Embryonic facial prominence (tissue), 1 donor: ENCODE data around the gene OSGIN1.

Experiments used
- DNase-seq: peaks from one replicate; pipeline ENCODE4 v3.0.0-alpha.2; 2016; ENCODE audit errors: extremely low spot score

The OSGIN1 gene

DNA sequence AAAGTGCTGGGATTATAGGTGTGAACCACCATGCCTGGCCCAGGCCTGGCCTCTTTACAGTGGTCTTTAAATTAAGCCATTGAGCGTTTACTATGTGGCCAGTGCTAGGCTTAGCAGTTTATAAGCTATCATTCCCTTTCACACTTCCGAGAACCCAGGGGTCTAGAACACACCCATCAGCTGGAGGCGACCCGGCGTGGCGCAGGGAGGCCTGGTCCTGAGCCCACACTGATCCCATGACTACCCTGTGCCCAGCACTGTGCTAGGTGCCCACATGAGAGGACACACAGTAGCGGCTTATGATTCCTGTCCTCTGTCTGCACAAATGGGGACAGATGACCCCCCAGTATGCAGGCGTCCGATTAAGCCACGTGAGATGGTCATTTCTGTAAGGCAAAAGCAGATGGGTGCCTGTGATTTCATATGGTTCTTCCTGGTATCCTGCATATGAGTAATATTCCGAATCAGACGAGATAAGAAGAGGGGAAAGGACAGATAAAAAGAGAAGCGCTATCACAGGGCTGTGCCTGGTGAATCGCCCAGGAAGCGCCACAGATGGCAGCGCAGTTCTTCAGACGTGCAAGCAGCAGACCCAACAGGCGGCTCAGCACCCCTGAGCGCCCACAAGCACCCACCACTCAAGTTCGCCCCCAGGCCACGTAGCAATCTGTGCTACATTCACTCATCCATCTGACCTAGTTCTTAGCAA is 5.3 kb downstream of the OSGIN1 start:
- no peak for DNase-seq

DNA sequence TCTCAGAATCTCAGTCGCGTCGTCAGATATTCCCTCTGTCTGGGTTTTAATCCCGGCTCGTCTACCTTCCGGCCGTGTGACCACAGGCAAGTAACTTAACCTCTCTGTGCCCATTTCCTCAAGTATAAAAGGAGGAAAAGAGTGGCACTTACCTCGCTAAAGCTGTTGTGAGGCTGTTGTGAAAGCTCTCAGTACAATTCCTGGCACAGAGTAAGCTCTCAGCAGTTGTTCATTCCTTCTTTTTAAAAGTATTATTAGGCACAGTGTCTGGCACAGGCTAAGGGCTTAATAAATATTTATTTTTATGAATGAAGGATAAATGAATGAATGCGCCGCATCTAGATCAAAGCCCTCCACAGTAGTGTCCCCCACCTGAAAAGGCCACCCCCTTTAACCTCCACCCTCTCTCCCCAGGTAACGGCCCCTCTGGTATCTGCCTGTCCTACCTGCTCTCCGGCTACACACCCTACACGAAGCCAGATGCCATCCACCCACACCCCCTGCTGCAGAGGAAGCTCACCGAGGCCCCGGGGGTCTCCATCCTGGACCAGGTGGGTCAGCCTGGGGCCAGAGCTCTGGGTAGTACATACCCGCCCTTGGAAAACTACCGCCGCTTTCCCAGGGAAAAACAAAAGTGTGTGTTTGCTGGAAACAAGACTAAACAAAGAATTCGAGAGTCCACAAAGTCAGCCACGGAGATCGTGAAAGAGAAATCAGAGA is 6.0 kb downstream of the OSGIN1 start:
- no peak for DNase-seq

DNA sequence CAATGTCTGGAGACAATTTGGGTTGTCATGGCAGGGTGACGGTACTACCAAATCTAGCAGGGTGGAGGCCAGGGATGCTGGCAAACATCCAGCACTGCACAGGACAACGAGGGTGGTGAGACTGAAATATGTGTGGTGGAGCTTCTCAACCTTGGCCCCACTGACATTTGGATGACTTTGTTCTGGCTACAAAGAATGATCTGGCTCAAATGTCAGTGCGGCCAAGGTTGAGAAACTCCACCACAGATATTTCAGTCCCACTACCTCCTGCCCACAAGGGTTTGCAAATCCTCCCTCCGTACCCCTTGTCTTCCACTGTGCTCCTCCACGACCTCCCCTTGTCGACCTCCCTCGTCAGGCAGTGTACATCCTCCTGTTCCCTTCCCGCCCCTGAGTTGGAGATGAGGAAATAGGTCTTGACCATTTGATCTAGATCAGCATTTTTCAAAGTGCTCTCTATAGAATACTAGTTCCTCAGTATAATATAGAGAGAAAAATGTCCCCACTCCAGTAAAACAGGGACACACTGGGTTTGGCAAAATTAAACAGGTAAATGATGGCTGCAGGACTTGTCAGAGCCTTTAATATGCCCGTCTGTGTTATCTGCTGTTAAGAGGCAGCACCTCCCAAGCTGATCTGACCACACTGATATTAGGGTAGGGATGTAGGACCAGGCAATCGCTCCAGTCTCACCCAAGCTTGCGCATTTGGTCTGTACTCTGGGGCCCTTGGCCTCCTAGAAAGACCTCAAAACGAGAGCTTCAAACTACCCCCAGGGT is 6.8 kb downstream of the OSGIN1 start:
- no peak for DNase-seq

DNA sequence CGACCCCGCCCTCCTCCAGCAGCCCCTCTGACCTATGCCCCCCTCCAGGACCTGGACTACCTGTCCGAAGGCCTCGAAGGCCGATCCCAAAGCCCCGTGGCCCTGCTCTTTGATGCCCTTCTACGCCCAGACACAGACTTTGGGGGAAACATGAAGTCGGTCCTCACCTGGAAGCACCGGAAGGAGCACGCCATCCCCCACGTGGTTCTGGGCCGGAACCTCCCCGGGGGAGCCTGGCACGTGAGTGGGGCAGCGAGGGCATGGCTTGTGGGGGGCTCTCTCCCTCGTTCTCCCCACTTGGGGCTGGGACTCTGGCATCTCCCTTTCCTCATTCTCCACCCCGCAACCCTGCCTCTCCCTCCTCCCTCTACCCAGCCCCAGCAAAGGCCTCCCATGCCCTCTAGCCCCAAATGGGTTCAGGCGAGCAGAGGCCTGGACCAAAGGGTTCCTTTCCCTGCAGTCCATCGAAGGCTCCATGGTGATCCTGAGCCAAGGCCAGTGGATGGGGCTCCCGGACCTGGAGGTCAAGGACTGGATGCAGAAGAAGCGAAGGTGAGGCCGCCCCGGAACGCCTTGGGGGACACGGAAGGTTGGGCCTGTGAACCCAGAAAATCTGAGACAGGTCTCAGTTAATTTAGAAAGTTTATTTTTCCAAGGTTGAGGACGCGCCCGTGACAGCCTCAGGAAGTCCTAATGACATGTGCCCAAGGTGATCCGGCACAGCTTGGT is 7.6 kb downstream of the OSGIN1 start:
- DNase-seq: no peak

DNA sequence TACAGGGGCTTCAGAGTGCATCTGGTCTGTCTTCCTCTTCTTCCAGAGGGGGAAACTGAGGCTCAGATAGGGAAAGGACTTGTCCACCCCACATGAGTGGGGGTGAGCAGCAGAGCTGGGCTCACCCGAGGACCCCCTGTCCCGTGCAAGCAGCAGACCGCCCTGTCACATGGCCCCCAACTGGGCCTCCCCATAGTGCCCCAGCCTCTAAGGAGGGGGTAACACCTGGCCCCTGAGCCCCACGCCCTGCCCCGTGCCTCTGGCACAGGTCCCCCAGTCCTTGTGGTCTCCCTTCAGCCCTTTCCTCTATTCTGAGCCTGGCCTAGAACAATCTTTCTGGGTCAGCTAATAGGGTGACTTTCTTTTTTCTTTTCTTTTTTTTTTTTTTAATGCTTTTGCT is 8.6 kb downstream of the OSGIN1 start:
- no peak for DNase-seq

DNA sequence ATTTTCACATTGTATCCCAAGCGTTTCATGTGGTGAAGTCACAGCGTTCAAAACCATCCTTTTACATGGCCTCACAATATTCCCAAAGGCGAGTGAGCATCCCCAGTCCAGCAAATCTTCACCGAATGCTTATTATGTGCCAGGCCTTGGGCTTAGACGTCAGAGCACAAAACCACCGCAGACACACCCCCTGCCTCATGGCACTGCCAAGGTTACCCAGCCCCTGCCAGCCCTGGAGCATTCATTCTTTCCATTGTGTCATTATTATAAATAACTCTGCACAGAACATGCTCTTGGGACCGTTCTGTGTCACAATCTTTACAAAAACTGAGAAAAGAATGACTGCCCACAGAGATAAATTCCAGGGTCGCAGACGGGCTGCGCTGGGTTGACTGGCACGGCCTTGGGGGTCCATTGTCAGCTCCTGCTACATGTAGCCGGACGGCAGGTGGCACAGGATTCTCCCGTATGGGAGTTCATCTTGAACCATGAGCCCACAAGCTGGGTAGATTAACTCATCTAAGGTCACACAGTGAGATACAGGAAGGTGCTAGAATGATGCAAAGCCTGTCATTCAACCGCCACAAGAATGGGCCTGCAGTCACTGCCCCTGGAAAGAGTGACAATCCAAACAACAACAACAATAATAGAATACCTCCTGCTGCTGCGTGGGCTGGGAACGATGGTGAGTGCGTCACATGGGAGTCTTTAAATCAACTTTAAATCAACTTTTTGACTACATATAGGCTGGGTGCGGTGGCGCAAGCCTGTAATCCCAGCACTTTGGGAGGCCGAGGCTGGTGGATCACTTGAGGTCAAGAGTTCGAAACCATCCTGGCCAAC is 10.5 kb downstream of the OSGIN1 start:
- no peak for DNase-seq

DNA sequence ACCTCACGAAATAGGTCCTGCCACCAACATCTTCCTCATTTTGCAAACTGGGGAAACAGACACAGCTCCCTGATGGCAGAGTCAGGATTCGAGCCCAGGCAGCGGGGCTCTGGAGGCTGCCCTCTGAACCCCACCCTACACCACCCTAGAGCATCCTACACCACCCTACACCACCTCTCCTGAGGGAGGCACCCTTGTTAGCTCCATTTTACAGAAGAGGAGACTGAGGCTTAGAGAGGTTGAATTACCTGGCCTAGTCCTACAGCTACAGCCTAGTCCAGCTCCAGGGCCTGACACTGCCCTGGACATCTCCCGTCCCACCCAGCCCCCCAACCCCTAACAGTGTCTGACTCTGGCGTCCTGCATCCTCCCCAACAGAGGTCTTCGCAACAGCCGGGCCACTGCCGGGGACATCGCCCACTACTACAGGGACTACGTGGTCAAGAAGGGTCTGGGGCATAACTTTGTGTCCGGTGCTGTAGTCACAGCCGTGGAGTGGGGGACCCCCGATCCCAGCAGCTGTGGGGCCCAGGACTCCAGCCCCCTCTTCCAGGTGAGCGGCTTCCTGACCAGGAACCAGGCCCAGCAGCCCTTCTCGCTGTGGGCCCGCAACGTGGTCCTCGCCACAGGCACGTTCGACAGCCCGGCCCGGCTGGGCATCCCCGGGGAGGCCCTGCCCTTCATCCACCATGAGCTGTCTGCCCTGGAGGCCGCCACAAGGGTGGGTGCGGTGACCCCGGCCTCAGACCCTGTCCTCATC is 11.8 kb downstream of the OSGIN1 start:
- no peak for DNase-seq

DNA sequence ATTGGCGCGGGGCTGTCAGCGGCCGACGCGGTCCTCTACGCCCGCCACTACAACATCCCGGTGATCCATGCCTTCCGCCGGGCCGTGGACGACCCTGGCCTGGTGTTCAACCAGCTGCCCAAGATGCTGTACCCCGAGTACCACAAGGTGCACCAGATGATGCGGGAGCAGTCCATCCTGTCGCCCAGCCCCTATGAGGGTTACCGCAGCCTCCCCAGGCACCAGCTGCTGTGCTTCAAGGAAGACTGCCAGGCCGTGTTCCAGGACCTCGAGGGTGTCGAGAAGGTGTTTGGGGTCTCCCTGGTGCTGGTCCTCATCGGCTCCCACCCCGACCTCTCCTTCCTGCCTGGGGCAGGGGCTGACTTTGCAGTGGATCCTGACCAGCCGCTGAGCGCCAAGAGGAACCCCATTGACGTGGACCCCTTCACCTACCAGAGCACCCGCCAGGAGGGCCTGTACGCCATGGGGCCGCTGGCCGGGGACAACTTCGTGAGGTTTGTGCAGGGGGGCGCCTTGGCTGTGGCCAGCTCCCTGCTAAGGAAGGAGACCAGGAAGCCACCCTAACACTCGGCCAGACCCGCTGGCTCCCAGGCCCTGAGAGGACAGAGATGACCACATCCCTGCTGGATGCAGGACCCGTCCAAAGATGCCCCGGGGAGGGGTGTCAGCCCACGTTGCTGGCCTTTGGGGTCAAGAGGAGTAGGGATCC is 12.6 kb downstream of the OSGIN1 start:
- DNase-seq: no peak

DNA sequence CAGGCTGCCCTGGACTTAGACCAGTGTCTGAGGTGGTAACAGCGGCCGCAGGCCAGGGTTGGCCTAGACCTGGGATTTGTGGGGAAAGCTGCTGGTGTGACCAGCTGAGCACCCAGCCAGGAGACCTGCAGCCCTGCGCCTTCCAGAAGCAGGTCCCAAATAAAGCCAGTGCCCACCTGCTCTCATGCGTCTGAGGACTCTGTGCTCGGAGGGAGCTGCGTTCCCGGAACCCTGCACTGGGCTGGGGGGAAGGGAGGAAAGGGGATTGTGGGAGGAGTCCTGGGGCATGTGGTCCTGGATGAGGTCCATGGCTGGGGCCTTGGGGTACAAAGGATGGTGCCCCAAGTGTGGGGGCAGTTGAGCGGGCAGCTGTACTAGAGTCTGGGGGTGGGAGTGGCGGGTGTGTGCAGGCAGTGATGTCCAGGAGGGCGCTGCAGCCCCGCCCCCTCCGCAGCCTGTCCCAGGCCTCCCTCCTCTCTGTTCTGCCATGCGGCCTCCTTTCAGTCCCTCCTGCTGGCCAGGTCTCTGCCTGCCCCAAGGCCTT is 13.2 kb downstream of the OSGIN1 start:
- DNase-seq: no peak

DNA sequence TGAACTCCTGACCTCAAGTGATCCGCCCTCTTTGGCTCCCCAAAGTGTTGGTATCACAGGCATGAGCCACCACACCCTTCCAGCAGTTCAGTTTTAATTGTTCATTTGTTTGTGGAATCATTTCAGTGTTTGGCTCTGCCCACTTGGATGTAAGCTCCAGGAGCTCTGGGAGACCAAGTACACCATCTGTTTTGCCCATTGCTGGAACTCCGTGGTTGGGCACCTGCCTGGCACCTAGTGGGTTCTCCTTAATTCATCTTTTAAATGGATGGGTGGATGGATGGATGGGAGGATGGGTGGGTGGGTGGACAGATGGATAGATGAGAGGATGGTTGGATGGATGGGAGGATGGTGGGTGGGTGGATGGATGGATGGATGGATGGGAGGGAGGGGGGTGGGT is 14.1 kb downstream of the OSGIN1 start:
- DNase-seq: no peak

DNA sequence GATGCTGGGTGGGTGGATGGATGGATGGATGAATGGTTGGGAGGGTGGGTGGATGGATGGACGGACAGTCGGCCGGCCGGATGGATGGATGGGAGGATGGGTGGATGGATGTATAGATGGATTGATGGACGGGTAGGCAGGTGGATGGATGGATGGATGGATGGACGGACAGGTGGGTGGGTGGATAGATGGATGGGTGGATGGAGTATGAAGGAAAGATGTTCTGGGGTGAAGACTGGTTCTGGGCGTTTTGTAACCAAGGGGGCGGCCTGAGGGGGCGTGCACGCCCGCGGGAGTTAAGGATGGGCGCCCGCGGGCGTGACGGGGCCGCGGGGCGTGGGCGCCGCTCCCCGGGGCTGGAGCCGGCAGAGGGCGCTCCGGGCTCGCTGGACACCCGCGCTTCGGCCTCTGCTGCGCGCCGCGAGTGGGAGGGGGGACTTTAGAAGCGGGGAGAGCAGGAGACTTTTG is 14.8 kb downstream of the OSGIN1 start, which contains the start of gene NECAB2:
TSS of gene NECAB2 (plus strand) at position 407 of the 468 bp plus-strand sequence. CDS start 405 bp downstream, outside the sequence.
- DNase-seq: no peak

DNA sequence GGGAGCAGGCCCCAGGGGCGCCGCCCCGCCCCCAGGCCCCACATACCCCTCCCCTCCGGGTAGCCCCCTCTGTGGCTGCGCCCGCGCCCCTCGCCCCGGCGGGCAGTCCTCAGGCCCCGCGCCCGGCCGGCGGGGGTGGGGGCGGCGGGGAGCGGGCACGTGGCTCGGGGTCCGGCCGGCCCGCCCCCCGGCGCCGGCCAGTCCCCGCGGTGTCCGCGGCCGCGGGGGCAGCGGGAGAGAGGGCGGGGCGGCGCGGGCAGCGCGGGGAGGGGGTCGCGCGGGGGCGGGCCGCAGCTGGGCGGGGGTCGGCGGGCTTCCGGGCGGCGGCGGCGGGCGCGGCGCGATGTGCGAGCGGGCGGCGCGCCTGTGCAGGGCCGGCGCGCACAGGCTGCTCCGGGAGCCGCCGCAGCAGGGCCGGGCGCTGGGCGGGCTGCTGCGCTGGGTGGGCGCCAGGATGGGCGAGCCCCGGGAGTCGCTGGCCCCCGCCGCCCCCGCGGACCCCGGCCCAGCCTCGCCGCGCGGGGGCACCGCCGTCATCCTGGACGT is 15.3 kb downstream of the OSGIN1 start:
- DNase-seq: no peak

DNA sequence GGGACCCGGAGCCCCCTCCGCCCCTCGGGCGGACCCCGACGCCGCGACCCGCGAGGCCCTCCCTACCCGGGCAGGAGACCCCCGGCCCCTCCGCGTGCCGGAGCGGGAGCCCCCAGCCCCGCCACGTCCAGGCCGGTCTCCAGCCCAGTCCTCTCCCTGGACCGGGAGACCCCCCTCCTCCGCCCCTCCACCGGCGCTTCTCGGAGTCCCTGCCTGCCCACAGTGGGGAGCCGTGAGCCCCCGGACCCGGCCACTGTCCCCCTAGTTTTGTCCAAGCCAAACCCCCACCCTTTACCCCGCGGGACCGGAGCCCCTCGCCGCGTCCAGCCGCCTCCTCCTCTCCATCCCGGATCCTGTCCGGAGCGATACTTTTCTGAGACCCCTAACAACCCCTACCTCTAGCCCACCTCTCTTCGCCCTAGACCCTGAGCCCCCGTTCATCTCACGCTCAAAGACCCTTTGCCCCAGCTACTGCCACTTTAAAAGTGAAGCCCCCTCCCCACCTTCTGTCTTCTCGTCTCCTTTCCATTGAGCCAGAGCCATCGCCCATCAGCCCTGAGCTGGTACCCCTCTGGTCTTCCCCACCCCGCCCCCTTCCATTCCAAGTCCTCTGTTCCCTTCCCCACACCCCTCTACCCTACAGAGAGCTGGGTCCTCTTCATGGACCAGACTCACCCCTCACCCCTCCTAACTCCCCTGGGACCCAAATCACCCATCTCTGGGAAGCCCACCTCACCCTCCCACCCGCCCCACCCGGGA is 16.0 kb downstream of the OSGIN1 start:
- no peak for DNase-seq

DNA sequence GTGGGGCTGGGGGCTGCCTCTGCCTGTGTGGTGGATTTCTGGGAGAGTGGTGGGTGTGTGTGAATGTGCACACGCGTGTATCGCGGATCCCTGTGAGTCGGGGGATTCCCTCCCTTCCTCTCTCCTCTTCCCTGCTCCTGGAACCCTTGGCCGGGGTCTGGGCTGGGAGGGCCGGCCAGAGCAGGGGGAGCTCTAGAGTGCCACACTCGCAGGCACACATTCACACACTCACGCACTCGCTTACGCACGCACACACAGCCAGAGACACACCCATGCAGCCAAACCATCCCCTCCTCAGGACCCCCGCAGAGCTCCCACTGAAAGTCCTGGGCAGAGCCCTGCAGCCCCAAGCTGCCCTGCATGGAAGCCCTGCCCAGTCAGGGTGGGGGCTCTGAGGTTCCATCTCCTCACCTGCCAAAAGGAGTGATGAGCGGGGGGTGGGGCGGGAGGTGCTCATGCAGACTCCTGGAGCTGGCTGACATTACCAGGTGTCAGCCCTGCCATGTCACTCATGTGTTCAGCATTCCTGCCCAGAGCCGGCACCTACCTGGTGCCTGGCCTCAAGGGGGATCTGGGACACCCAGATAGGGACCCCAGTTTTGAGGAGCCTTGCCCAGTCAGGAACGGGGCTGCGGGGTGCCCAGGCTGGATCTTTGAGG is 16.9 kb downstream of the OSGIN1 start:
- no peak for DNase-seq

DNA sequence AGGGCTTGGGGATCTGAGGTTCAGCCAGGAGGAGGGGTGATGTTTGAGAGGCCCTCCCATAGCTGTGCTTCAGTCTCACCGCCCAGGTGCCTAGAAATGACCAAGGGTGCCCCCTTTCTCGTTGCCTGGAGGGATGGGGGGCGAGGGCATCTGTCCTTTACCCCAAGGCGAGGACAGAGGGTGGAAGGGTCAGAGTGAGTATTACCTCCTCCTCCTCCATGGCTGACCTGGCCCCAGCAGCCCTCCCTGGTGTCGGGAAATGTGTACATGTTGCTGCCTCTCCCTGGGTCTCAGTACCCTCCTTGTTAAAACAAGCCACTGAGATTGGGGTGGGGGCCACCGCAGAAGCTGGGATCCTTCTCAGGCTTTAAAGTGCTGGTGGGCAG is 17.4 kb downstream of the OSGIN1 start:
- no peak for DNase-seq

DNA sequence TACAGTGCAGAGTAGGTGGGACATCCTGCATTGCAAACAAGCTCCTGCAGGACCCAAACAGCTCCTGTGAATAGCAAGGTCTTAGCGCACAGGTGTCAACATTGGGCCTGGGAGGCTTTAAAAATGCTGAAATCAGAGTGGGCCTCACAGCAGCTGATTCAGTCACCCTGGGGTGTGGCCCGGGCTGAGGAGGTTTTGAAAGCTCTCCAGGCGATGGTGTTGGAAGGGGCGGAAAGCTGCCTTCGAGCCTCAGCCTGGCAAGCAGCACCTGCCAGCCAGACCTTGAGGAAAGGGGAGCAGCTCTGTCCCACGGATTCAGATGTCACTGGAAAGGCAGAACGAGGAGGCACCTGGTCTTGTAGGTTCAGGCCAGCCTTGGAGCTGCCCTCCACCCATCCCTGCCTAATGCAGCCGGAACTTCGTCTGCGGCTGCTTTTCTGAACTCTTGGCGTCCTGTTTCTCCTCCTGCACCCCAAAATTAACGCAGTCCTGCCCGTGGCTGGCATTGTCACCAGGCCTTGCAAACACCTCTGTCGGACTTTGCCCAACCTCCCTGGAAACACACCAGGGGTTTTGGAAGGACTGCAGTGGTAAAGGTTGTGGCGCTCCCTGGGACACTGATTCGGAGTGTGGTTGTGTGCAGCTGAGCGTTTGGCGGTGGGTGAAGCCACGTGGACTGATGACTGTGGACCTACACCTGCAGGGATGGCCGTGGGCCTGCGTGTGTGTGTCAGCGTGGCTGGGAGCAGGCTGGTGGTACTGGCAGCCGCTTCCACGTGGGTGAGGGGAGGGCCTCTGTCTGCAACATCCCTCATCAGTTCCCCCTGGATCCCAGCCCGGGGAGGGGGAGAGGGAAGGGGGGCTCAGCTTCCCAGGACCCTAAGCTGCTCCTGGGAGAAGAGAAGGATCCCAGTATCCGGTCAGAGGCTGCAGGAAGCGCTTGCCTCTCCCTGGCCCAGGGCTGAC is 18.4 kb downstream of the OSGIN1 start:
- DNase-seq: no peak
